ELF-1 (cell line): ENCODE measurements around the gene CCM2.
"Not testable (repeated sequence)": the region's sequence is repeated elsewhere in the genome, so short reads cannot be mapped to it uniquely, and the experiment has no call there.

Source experiments
- DNase-seq: peaks from one replicate; pipeline ENCODE4 v3.0.0-alpha.2; 2016; ENCODE audit warnings: low read depth, low spot score

Gene CCM2

DNA sequence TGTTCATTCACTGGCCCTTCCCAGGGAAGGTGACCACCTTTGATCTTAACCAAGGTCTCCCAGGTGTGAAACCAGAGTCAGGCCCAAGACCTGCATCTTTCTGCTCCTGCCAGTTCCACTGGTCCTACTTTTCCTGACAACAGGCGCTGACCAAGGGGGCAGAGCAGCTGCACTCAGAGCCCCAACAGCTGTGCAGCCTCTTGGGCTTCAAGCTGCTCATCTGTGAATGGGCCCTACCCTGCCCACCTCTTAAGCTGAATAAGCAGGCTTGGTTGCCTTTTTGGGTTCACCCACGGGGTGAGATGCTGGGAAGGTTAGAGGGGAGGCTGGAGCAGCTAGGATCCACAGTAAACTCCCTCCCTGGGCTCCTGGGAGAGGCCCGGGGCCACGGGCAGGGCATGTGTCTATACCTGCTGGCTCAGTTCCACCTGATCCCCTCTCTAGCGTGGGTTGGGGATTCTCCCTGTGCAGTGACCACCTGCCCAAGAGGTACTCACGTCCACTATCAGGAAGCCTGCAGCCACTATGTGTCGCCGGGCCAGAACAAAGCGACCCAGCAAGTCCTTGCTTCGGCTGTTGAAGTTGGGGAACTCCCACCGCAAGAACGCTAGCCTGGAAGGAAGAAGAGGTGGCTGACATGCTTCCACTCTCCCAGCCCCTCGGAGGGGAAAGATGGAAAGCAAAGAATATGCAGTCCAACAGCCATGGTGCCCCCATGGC, 100.9 kb downstream of the CCM2 start:
- DNase-seq, result no peak

DNA sequence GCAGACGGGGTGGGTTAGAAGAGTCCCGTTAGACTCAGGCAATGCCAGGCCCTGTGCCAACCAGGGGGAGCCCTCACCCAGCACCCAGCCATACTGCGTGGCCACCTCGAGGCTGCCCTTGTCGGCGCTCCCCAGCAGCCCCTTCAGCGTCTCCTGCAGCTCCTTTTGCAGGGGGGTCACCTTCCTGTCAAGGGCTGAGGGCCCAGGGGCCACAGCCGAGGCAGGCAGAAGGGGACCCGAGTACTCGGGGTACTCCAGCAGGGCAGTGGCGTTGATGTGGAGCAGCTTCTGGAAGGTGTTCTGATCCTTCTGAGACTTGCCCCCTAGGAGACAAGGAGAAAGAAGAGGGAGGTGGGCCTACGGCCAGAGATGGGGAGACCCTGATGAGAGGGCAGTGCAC, 101.7 kb downstream of the CCM2 start:
- no peak for DNase-seq

DNA sequence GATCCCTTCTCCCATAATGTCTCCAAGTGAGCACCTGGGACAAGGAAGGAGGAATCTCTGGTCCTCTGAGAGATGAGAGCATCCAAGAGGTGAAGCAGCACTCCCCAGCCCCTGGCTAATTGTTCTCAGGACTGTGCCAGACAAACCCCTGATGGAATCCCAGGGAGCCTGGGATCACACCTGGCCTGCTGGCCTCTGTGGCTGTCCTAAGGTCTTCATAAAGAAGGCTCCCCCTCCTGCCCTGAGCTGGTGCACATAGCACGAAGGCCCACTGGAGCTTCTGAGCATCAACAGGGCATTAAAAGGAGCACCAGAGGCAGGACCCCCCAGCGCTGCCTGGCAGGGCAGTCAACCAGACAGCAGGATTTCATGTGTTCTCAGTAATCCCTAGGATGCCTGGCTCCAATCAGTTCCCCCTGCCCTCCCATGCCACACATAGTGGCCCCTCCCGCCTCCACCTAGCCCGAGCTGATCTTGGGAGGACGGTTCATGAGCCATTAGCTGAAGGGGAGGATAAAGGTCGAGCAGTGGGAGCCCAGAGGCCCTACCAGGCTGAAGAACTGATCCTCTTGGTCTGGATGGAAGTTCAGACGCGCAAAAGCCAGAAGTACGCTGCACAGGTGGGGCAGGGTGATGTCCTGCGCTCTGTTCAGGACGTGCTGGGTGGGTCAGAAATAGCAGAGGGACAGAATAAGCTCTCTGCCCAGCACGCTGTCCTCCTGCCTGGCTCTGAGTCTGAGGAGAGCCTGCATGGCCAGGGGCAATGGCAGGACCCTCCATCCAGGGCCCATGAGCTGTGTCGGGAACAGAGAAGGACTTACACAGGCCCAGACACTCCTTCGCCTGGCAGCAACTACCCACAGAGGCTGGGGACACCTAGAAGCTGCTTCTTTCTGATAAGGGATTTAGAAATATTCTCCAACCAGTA, 103.0 kb downstream of the CCM2 start:
- no peak for DNase-seq

DNA sequence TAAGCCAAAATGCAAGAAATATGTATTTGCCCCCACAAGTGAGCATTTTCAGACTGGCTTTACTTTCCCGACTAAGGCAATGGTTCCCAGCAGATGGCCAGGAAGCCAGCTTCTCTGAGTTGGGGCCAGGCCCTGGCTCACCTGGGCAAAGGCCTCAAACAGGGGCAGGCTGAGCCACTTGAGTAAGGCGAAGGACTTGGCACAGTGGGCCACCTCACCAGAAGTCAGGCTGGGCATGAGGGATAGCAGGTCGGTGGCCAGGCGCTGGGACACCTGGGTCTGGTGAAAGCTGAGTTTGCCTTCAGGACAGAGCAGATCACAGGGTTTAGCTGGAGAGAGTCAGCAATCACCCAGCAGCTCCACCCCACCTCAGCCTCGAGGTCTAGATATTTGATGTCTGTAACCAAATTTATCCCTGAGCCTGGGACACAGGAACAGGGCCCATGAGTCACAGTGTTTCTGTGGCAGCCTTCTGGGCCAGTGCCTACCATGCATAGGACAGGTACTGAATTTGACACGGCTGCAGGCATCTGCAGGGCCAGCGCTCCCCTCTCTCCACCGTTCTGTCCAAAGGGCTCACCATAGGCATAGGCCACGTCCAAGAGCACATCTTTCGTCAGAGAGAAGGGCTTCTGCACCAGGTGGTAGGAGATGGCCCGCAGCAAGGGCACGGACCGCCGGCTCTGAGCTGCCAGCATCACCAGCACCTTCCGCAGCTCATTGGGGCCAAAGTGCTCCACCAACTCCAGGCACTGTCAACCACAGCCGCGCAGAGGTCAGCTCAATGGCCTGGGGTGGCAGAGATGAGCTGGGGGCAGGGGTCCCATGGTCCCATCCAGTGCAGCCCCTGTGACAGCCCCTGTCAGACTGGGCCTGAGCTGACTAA, 104.2 kb downstream of the CCM2 start:
- DNase-seq, result no peak

DNA sequence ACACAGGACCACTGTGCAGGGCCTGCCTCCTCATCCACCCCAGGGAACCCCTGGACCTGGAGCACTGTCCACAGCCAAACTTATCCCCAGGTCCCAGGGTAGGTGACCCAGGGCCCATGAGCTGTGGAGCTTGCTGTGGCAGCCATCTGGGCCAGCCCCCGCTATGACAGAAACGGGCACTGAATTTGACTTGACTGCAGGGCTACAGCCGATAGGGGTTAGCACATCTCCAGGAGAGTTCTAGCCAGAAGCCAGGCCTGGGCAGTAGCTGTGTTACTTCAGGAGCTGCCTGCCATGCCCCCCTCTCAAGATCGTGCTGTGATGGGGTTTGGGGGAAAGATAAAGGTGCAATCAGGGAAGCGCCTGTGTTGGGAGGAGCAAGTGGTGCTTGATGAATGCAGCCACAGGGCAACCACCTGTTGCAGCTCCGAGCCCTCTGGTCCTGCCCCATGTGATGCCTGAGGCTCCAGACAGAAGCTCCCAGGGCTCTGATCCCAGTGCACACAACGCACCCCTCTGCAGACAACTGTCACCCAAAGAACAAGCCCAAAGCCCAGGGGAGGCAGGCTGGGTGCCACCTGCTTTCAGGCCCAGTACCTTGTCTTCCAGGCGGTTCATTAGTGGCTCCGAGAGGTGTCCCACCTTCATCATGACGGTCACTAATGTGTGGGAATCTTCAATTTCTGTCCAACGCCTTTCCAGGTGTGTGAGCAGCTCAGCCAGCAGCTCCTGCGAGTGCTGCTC, 105.0 kb downstream of the CCM2 start:
- DNase-seq, result no peak

DNA sequence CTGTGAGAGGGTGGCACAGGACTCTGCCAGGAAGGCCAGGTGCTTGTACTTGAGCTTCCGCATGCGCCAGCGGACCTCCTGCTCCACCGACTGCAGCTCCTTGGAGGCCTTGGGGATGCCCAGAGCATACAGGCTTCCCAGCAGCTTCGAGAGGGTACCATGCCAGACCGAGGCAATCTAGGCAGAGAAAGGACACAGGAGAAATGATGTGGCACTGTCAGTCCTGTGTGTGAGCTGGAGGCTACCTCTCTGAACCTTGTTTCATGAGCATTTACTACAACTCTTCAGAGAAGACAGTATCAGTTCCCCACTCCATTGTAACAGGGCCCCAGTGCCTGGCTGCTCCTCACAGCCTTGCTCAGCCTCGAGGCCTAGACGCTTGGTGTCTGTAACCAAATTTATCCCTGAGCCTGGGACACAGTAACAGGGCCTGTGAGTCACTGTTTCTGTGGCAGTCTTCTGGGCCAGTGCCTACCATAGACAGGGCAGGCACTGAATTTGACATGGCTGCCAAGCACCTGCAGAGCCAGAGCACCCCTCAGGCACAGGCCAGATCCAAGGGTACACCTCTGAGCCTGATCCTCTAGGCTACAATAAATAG, 105.7 kb downstream of the CCM2 start:
- DNase-seq, result no peak

DNA sequence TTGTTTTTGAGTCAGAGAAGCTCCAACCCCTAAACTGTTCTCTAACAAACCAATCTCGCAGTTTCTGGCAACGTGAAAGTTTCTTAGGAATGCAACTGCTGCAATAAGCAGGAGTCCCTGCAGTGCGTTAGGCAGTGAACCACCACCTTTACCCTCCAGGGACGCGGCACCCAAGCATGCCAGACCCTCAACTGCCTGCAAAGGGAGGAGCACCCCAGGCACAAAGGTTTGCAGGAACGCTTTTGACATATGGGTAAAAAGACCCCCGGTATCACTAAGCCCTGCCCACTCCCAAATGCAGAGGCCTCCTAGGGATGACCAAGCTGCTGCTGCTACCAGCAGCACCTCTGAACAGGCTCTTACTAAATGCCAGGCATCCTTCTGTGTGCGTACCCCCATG, 106.8 kb downstream of the CCM2 start:
- no peak for DNase-seq

DNA sequence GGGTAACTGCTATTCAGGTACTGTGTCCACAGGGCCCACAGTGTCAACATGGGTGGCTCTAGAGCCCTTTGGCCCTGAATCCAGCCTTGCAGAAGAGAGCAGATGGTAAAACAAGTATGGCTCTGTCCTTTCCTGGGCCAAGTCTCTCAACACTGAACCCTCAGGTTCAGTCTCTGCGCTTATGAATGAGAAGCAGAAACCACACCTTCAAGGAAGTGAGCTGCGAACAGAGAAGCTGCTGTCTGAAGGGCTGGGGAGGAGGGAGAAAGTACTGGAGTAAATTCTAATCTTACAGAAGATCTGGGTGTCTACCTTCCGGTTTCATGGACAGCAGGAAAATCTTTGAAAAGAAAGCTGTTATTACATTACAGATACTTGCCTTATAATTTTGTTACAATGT, 107.4 kb downstream of the CCM2 start:
- DNase-seq, result no peak

DNA sequence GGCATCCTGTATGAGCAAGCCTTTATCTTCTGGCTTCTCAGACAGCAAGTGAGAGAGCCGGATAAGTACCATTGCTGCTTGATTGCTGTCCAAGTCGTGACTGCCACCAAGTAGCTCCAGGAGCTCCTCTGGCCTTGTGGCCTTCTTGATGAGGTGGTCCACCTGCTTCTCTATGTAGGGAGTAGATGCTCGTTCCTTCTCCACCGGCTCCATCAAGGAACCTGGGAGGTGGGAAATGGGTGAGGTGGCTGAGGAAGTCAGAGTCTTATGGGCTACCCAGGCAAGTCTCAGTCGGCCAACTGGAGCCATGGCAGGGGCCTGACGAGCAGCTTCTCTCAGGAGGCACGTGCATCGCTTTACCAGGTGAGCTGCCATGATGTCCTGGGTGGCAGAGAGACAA, 108.9 kb downstream of the CCM2 start:
- no peak for DNase-seq

DNA sequence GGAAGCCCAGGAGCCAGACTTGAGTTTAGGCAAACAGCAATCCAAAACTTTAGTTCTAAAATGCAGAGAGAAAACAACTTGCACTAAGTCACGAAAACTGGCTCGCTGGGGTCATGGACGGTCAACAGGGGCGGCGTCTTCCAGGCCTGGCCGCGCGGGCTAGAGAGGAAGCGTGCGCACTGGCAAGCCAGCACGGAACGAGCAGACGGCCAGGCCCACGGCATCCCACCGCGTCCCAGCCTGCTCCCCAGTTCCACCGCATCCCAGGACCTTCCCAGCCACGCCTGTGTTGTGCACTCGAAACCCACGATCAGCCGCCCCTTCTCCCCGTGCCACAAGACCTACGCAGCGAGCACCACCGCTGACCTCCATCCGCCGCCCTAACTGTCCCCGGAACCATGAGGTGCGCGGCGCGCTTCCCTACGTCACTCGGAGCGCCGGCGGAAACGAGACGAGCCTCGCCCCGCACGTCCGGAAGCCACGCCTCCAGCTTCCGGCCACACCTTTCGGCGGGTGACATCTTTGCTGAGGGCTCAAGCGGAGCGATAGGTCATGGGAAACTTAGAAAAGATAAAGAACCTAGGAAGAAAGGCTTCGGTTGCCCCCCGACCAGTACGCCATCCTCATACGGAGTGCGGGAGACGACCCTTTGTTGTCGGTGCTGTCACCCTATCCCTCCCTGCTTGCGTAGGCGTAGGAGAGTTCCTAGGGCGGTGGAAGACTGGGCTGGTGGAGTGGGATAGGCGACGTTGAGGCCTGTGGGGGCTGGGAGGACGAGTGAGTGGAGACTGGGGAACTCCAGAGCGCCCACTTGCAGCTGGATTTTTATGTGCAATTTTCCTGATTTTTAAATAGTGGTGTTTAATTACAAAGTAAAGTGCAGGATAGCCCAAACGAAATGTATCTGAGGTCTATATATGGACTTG, 111.6 kb downstream of the CCM2 start, which contains the start of gene TBRG4:
TSS of gene TBRG4 (minus strand) at position 400 of the 926 bp plus-strand sequence. CDS start 2,460 bp downstream, outside the sequence.
- peak; percentile 97 for DNase-seq

DNA sequence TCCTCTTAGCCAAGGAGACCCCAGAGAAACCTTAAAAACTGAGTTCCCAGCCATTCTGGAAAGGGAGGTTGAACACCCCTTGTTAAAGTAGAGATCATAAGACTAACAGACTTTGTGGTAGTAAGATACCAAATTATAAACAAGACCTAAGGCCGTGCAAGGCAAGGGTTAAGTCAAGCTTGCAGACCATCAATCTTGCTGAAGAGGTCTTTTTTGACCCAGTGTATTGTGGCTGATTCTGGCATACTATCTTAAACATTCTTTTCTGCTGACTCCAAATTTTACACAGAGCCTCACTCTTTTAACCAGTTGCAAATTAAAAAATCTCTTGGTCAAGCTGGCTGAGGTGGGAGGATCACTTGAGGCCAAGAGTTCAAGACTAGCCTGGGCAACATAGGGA, 112.6 kb downstream of the CCM2 start:
- no peak for DNase-seq

DNA sequence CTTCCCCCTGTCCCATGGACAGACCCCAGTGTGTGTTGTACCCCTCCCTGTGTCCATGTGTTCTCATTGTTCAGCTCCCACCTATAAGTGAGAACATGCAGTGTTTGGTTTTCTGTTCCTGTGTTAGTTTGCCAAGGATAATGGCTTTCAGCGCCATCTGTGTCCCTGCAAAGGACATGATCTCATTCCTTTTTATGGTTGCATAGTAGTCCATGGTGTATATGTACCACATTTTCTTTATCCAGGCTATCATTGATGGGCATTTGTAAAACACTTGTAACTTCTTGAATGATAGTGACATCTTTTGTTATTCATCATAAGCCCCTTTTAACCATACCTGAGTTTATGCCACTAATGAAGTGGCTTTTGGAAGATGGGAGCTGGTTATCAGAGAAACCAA, 114.3 kb downstream of the CCM2 start:
- not testable (repeated sequence) for DNase-seq

DNA sequence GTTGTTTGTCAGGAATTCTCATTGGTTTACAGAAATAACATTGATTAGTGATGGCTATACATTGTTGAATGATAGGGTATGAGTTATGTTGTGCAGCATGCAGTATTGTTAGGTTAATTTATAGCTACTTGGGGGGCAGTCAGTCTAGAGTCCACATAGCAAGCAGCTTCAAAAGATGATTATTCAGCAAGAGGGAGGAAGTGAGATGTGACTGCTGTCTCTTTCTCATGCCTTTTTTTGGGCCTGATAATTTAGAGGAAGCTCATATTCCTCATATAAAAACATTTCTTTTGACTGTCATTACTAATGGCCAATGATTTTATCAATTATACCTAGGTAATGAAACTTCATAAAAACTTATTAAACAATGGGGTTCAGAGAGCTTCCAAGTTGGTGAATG, 114.9 kb downstream of the CCM2 start:
- no peak for DNase-seq

DNA sequence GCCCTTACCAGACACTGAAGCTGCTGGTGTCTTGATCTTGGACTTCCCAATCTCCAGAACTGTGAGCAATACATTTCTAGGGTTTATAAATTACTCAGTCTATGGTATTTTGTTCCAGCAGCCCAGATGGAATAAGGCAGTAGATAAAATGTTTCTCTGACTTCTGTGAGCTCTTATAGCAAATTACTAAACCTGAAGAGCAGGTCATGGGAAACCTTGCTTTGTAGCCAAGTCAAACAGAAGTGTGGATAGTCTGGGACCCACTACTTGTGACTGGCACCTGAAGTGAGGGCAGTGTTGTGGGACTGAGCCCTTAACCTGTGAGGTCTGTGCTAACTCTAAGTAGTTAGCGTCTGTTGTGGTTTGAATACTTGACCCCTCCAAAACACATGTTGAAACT, 116.0 kb downstream of the CCM2 start:
- DNase-seq, result no peak

DNA sequence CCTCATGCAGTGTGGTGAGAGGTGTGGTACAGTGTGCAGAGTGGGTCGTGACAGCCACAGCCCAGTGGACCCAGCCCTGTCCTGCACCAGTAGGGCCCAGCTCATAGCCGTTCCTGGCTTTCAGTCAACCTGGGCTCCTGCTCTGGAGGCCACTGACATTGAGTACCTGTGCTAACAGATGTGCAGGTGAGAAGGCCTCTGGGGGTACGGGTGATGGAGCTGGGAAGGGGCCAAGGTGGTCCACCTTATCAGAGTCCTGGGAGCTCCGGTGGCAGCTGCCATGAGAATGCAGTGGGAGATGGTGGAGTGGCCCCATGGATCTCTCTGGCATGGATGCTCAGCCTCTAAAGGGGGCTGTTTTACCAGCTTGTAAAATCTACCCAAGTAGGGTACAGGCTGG, 117.6 kb downstream of the CCM2 start:
- no peak for DNase-seq

DNA sequence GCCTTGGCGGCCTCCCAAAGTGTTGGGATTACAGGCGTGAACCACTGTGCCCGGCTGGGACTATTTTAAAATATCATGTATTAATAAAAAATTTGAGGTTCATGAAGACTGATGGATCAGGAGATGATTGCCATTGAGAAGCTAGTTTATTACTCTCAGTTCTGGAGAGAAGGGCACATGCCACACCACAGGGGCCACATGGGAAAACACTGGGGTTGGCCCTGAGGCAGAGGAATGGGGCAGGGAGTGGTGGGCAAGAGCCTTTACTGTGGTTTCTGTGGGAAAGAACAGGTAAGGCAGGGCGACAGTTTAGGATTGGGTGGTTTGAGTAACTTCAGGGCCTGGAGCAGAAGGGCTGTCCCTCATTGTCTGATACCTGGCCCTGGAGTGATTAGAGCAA, 118.3 kb downstream of the CCM2 start:
- no peak for DNase-seq

DNA sequence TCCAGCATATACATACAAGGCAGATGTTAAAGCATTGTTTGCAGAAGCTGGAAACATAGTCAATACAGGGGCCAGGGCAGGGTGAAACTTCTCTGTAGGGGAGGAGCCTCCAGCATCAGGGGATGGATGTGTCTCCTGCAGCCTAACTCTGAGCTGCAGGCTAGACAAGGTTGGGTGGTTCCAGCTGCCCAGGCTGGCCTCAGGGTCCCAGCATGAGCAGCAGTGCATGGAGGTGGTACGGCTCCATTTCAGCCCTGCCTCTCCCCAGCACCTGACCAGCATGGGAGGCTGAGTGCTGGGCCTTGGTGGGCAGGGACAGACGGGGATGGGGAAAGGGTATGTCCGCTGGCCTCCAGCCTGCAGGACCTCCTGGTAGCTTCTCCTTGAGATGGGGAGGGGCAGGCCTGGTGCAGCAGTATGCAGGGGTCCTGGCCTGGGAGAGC, 118.9 kb downstream of the CCM2 start:
- DNase-seq, result no peak

DNA sequence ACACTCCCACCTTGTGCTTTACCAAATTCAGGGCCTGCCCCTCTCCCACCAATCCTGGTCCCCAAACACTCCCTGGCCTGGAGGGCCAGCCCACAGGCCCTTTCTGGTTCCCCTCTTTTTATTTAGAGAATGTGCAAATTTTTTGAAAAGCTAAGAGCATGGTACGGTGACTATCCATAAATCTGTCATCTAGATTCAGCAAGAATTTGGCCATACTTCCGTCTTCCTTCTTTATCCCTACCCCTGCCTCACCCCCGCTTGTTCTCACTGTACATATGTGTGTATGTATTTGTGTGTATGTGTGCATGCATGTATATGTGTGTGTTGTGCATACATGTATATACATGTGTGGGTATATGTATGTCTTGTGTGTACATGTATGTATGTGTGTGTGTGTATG, 119.5 kb downstream of the CCM2 start:
- no peak for DNase-seq

DNA sequence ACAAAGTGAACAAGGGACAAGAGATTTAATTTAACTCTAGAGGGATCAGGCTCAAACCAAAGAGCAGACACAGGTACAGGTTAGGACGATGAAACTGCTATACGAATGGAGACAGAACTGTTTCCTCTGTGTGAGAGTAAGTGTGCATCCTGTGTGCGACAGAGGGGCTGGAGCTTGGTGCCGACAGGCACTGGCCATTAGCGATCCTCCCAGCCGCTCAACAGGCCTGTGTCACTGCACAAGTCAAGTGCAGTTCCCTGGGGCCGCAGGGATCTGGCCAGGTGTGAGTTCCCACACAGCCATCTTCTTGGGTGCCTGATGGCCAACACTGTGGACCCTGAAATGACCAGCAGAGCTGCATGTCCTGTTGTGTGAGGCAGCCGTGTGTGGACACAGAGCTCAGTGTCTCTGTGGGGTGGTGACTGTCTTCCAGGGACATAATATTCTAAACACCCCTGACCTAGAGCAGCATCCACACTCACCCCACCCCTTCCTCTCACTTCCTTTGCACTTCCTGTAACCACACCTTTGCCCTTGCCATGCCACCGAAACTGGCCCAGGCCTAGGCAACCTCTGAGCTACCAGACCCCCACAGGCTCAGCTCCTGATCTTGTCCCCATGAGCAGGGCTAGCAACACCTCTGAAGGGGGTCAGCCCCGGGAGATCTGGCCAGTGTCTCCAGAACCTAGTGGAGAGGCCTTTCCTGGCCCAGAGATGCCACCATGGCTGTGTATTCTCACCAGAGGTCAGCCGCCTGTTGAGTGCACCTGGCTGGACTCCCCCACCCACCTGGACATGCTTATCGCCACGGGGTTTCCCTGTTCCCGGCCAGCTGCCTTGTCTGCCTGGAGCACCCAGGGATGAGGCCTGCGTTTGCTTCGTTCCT, 123.2 kb downstream of the CCM2 start:
- DNase-seq, result no peak
